ENCODE data around the gene SLFNL1. TPM values are rescaled to one million over a fixed set of nuclear protein-coding genes. Genes with fewer than 3 reads are reported as not detected.

The SLFNL1 gene
- total RNA-seq, 1 experiment from 2014 or later, result not detected

GRCh38 chr1:41018018-41018410 is 3.5 kb downstream of the SLFNL1 start:
- Mint-ChIP-seq H3K4me1 (peaks cover 12% of the 10 kb centered on the region), H3K27me3 (ENCODE audit: low read depth) (peaks cover 8% of the 10 kb centered on the region), H3K36me3 (peaks cover 21% of the 10 kb centered on the region), H3K9me3 (no peaks in the 10 kb centered on the region), H3K4me3 (no peak overlapping the region), H3K27ac (no peak overlapping the region)
- DNase-seq (ENCODE audit: low spot score), result no peak
- ATAC-seq, result no peak
- CTCF ChIA-PET, result no interaction called here
- POLR2A ChIA-PET, result no interaction called here
- TF ChIP-seq NR1H2 (CRISPR knock-in tag; IDR thresholded peaks at IDR 0.05) (no peak), NFYB (CRISPR knock-in tag; conservative IDR thresholded peaks at IDR 0.05; ENCODE audit: low read depth) (no peak), ZNF671 (CRISPR knock-in tag; IDR thresholded peaks at IDR 0.05) (no peak), IRF1 (CRISPR knock-in tag; IDR thresholded peaks at IDR 0.05) (no peak), TEAD1 (CRISPR knock-in tag; IDR thresholded peaks at IDR 0.05) (no peak), ELF4 (CRISPR knock-in tag; IDR thresholded peaks at IDR 0.05; ENCODE audit: low read depth) (no peak), NR3C1 (CRISPR knock-in tag; conservative IDR thresholded peaks at IDR 0.05; ENCODE audit: low read depth) (no peak), GTF2I (CRISPR knock-in tag; conservative IDR thresholded peaks at IDR 0.05) (no peak), ZNF219 (CRISPR knock-in tag; IDR thresholded peaks at IDR 0.05; ENCODE audit: borderline replicate concordance) (no peak), HMGXB4 (CRISPR knock-in tag; IDR thresholded peaks at IDR 0.05) (no peak), E2F1 (CRISPR knock-in tag; IDR thresholded peaks at IDR 0.05) (no peak), USF1 (CRISPR knock-in tag; IDR thresholded peaks at IDR 0.05) (no peak), MLX (CRISPR knock-in tag; IDR thresholded peaks at IDR 0.05) (no peak)

- CTCF ChIA-PET, result no interaction called here
- ATAC-seq (no peak), DNase-seq (ENCODE audit: low spot score) (no peak)
- H3K27ac Mint-ChIP-seq, result no peak overlapping the region
- peaks cover 2% of the 10 kb centered on the region for H3K27me3 Mint-ChIP-seq (ENCODE audit: low read depth)
- H3K36me3 Mint-ChIP-seq, result peaks cover 26% of the 10 kb centered on the region
- no peaks in the 10 kb centered on the region for H3K9me3 Mint-ChIP-seq
- H3K4me3 Mint-ChIP-seq, result no peak overlapping the region
- POLR2A ChIA-PET, result no interaction called here
- TF ChIP-seq MXD4 (CRISPR knock-in tag; IDR thresholded peaks at IDR 0.05; ENCODE audit: borderline replicate concordance), result no peak
- H3K4me1 Mint-ChIP-seq, result peaks cover 12% of the 10 kb centered on the region
Measured at GRCh38 chr1:41017141-41018017, 4.1 kb downstream of the SLFNL1 start.

- H3K9me3 Mint-ChIP-seq, result no peaks in the 10 kb centered on the region
- no peaks in the 10 kb centered on the region; the same call in 1 of the 2 replicates for H3K4me1 Mint-ChIP-seq
- TF ChIP-seq PRRX2 (CRISPR knock-in tag; IDR thresholded peaks at IDR 0.05), result no peak
- ChIA-PET POLR2A (no interaction called here), CTCF (interaction anchor here (0.9 kb wide), 1 partner anchor 242 kb away, joined by 3 read pairs; no protein-coding TSS in a partner anchor)
- no peak overlapping the region for H3K27ac Mint-ChIP-seq
- ATAC-seq (no peak), DNase-seq (ENCODE audit: low spot score) (no peak)
- no peak overlapping the region for H3K4me3 Mint-ChIP-seq
- no peaks in the 10 kb centered on the region; the same call in 1 of the 2 replicates for H3K27me3 Mint-ChIP-seq (ENCODE audit: low read depth)
- H3K36me3 Mint-ChIP-seq, result peaks cover 38% of the 10 kb centered on the region
Measured at GRCh38 chr1:41015897-41016470, 5.5 kb downstream of the SLFNL1 start.

Data from WTC11 (cell line).